Measurements from ENCODE around the gene SLC16A3.

The SLC16A3 gene

DNA sequence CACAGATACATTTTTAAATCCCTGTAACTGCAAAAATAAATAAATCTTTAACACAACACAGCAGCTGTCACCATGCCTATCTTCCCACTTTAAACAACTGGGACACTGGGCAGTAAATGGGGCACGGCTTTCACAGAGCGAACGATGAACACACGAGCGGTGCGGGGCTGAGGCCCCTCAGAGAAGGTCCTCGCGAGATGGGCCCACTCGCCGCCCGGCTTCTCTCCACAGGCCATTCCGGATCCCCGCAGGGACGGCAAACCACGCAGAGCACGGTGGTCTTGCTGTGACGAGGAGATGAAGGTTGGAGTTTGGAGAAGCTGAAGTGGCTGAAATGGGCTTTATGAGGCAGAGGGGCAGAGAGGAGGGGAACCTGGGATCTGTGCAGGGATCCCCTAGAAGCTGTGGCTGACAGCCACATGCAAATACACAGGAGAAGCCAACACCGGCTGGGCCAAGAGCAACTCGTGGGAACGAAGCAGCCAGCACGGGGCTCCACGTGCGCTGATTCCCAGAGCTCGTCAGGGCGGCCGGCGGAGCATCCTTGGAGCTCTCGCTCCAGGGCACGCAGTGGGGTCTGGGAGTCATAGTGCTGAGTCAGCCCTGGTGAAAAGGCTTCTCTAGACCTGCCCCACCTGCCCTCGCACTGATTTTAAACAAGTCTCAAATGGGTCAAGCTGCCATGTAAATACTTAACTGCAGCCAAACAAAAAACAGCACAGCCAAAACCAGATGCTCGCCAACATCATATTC, 47.9 kb upstream of the SLC16A3 start:
- DNase-seq (ENCODE audit: low read depth in 1 of 2, low spot score in 1 of 2): no peak
- no peak overlapping the region for H3K27ac ChIP-seq (replicated peaks)

DNA sequence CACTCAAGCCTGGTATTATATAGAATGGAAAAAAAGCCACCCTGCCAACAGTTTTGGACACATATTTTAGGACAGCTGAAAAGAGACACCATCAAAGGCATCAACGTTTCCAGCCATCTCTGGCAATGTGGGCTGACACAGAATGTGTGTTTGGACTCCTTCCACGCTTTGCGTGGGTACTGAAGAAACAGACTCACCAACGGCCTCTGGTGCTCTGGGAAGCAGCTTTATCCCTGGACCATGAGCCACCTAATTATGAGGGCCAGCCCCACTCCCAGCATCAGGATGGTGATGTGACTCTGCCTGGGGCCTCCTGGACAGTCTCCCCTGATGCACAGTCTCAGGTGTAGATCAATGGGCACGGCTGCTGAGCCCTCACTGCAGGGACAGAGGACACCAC, 44.1 kb upstream of the SLC16A3 start:
- no peaks in the 10 kb centered on the region for H3K27me3 ChIP-seq (ENCODE audit: insufficient read depth, poor library complexity, severe bottlenecking)
- H3K4me3 ChIP-seq (replicated peaks; ENCODE audit: insufficient read depth, low read length): no peak overlapping the region
- TF ChIP-seq POLR2AphosphoS5 (IDR thresholded peaks at IDR 0.05; ENCODE audit: low read depth) (no peak), GABPA (IDR thresholded peaks at IDR 0.05; ENCODE audit: low read depth) (no peak)
- no peak overlapping the region for H3K27ac ChIP-seq (replicated peaks)
- no peak for DNase-seq (ENCODE audit: low read depth in 1 of 2, low spot score in 1 of 2)

More for the DNA sequence above, 47.9 kb upstream of the SLC16A3 start:
- no peak overlapping the region for H3K4me3 ChIP-seq (replicated peaks; ENCODE audit: insufficient read depth, low read length)
- TF ChIP-seq GABPA (IDR thresholded peaks at IDR 0.05; ENCODE audit: low read depth) (no peak), SPI1 (IDR thresholded peaks at IDR 0.05; ENCODE audit: borderline replicate concordance, low read depth) (no peak), POLR2AphosphoS5 (IDR thresholded peaks at IDR 0.05; ENCODE audit: low read depth) (no peak)
- TF ChIP-seq, protein P1, sequence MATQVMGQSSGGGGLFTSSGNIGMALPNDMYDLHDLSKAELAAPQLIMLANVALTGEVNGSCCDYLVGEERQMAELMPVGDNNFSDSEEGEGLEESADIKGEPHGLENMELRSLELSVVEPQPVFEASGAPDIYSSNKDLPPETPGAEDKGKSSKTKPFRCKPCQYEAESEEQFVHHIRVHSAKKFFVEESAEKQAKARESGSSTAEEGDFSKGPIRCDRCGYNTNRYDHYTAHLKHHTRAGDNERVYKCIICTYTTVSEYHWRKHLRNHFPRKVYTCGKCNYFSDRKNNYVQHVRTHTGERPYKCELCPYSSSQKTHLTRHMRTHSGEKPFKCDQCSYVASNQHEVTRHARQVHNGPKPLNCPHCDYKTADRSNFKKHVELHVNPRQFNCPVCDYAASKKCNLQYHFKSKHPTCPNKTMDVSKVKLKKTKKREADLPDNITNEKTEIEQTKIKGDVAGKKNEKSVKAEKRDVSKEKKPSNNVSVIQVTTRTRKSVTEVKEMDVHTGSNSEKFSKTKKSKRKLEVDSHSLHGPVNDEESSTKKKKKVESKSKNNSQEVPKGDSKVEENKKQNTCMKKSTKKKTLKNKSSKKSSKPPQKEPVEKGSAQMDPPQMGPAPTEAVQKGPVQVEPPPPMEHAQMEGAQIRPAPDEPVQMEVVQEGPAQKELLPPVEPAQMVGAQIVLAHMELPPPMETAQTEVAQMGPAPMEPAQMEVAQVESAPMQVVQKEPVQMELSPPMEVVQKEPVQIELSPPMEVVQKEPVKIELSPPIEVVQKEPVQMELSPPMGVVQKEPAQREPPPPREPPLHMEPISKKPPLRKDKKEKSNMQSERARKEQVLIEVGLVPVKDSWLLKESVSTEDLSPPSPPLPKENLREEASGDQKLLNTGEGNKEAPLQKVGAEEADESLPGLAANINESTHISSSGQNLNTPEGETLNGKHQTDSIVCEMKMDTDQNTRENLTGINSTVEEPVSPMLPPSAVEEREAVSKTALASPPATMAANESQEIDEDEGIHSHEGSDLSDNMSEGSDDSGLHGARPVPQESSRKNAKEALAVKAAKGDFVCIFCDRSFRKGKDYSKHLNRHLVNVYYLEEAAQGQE (IDR thresholded peaks at IDR 0.05; ENCODE audit: insufficient replicate concordance, low read depth): no peak
- TF ChIP-seq, protein P2, sequence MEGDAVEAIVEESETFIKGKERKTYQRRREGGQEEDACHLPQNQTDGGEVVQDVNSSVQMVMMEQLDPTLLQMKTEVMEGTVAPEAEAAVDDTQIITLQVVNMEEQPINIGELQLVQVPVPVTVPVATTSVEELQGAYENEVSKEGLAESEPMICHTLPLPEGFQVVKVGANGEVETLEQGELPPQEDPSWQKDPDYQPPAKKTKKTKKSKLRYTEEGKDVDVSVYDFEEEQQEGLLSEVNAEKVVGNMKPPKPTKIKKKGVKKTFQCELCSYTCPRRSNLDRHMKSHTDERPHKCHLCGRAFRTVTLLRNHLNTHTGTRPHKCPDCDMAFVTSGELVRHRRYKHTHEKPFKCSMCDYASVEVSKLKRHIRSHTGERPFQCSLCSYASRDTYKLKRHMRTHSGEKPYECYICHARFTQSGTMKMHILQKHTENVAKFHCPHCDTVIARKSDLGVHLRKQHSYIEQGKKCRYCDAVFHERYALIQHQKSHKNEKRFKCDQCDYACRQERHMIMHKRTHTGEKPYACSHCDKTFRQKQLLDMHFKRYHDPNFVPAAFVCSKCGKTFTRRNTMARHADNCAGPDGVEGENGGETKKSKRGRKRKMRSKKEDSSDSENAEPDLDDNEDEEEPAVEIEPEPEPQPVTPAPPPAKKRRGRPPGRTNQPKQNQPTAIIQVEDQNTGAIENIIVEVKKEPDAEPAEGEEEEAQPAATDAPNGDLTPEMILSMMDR (IDR thresholded peaks at IDR 0.05; ENCODE audit: insufficient read depth, low read length): no peak
- H3K27me3 ChIP-seq (ENCODE audit: insufficient read depth, poor library complexity, severe bottlenecking): no peaks in the 10 kb centered on the region

DNA sequence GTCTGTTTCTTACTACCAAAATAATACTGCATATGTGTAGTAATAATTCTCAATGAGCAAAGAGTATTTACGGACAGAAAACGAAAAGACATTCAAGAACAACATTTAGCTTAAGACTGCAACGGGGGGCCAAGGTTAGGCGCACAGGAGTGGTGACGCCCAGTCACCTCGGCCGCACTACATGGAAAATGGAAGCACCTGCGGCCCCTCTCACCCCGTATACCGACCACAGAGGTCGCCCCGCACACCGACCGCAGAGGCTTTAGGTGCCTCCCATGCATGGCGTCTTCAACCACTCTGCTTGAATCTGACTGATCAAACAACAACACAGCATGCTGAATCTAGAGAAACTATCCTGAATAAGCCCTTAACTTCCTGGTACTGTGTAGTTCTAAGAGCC, 42.6 kb upstream of the SLC16A3 start:
- no peaks in the 10 kb centered on the region for H3K27me3 ChIP-seq (ENCODE audit: insufficient read depth, poor library complexity, severe bottlenecking)
- TF ChIP-seq GABPA (IDR thresholded peaks at IDR 0.05; ENCODE audit: low read depth) (no peak), POLR2AphosphoS5 (IDR thresholded peaks at IDR 0.05; ENCODE audit: low read depth) (no peak), SPI1 (IDR thresholded peaks at IDR 0.05; ENCODE audit: borderline replicate concordance, low read depth) (no peak)
- TF ChIP-seq, protein P1 (IDR thresholded peaks at IDR 0.05; ENCODE audit: insufficient replicate concordance, low read depth): no peak
- TF ChIP-seq, protein P2 (IDR thresholded peaks at IDR 0.05; ENCODE audit: insufficient read depth, low read length): no peak
- no peak overlapping the region for H3K27ac ChIP-seq (replicated peaks)
- H3K4me3 ChIP-seq (replicated peaks; ENCODE audit: insufficient read depth, low read length): no peak overlapping the region
- DNase-seq (ENCODE audit: low read depth in 1 of 2, low spot score in 1 of 2): no peak

DNA sequence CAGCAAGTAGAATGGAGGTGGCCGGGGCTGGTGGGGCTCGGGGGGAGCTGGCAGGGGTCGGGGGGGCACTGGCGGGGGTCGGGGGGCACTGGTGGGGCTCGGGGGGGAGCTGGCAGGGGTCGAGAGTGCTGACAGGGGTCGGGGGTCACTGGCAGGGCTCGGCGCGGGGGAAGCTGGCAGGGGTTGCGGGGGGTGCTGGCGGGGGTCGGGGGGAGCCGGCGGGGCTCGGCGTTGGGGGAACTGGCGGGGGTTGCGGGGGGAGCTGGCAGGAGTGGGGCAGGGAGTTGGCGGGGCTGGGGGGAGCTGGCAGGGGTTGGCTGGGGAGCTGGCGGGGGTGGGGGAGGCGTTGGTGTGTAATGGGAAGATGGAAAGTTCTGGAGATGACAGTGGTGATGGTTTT, 41.3 kb upstream of the SLC16A3 start:
- H3K4me3 ChIP-seq (replicated peaks; ENCODE audit: insufficient read depth, low read length): no peak overlapping the region
- TF ChIP-seq, protein P2 (IDR thresholded peaks at IDR 0.05; ENCODE audit: insufficient read depth, low read length): no peak
- no peak overlapping the region for H3K27ac ChIP-seq (replicated peaks)
- no peak for DNase-seq (ENCODE audit: low read depth in 1 of 2, low spot score in 1 of 2)
- no peaks in the 10 kb centered on the region for H3K27me3 ChIP-seq (ENCODE audit: insufficient read depth, poor library complexity, severe bottlenecking)

Measured in HL-60 (cell line).